Measurements from ENCODE around the gene ENOPH1.

Gene ENOPH1

GRCh38 chr4:82436780-82437179, 6.4 kb downstream of the ENOPH1 start:
- DNase-seq (ENCODE audit: low spot score), result no peak
- ChIA-PET CTCF (interaction anchor here (1.0 kb wide), 1 partner anchor 28 kb away, joined by 3 read pairs; no protein-coding TSS in a partner anchor), POLR2A (ENCODE audit: low non-redundant PET) (interaction anchor here (0.9 kb wide), 1 partner anchor 8 kb away, joined by 5 read pairs; no protein-coding TSS in a partner anchor)
- peak overlapping the region; percentile 69 for H3K27ac ChIP-seq
- TF ChIP-seq CTCF (conservative IDR thresholded peaks at IDR 0.05; ENCODE audit: low read depth), result no peak

DNA sequence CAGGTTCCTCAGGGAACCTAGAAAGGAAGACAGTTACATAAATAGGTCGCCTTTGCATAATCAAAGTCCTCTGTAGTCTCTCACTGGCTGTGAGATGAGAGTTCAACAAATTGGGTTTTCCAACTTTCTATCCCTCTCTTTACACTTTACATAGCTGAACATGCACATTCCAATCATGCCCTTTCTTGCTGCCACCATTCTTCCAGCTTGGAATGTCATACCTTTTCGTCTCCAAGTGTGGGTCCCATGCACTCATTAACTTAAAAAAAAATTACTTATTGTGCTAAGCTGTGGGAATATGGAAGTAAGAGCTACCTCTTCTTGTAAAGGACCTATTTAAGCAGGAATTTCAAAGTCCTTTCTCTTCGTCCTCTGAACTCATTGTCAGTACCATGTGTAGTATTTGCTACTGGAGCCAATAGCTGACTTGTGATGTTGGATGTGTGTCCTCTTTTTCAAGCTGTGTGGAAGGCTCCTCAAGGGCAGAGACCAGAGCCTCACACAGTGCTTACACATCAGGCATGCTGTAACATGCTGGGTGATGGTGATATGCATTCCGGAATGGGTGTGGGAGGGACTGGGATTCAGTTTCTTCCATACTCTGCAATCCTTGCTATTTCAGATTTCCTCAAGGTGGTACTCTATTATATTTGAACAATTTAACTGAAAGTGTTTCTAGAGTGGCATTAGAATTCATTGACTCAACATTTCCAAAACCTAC, 7.1 kb downstream of the ENOPH1 start:
- peak; percentile 92 for DNase-seq (ENCODE audit: low spot score)
- peak overlapping the region; percentile 26; the same call in 1 of the 2 replicates for H3K27ac ChIP-seq
- no peak for TF ChIP-seq CTCF (conservative IDR thresholded peaks at IDR 0.05; ENCODE audit: low read depth)
- ChIA-PET CTCF (interaction anchor here (1.0 kb wide), 1 partner anchor 27 kb away, joined by 3 read pairs; no protein-coding TSS in a partner anchor), POLR2A (ENCODE audit: low non-redundant PET) (interaction anchor here (0.5 to 0.9 kb wide), 3 partner anchors 8 to 70 kb away, joined by 3 to 5 read pairs (median 4); partner anchors contain the start of gene HNRNPD)

DNA sequence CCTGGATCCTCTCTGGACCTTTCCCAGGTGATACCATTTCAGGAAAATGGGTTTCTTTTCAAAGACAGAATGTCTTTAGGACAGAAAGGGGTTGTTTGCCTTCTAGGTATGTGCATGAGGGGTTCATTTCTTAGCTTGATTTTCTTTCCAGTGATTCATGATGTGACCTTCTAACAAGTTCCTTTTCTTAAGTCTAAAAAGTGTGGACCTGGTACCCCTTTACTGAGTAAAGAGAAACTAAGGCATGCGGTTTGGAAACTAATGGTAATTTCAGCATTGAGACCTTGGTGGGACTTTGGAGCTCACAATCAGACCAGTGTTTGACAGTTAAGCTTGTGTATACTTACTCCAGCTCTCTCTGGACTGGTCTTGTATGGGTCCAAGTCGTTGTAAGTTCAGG, 8.7 kb downstream of the ENOPH1 start:
- POLR2A ChIA-PET (ENCODE audit: low non-redundant PET), result no interaction called here
- CTCF ChIA-PET, result no interaction called here
- no peak for TF ChIP-seq CTCF (conservative IDR thresholded peaks at IDR 0.05; ENCODE audit: low read depth)
- no peak for DNase-seq (ENCODE audit: low spot score)
- no peak overlapping the region for H3K27ac ChIP-seq

- no peak for DNase-seq (ENCODE audit: low spot score)
- ChIA-PET CTCF (interaction anchor here (0.6 kb wide), 1 partner anchor 240 kb away, joined by 3 read pairs; no protein-coding TSS in a partner anchor), POLR2A (ENCODE audit: low non-redundant PET) (no interaction called here)
- TF ChIP-seq CTCF (conservative IDR thresholded peaks at IDR 0.05; ENCODE audit: low read depth), result no peak
- no peak overlapping the region for H3K27ac ChIP-seq
These were observed 17.5 kb downstream of the ENOPH1 start for GRCh38 chr4:82447886-82448285.

DNA sequence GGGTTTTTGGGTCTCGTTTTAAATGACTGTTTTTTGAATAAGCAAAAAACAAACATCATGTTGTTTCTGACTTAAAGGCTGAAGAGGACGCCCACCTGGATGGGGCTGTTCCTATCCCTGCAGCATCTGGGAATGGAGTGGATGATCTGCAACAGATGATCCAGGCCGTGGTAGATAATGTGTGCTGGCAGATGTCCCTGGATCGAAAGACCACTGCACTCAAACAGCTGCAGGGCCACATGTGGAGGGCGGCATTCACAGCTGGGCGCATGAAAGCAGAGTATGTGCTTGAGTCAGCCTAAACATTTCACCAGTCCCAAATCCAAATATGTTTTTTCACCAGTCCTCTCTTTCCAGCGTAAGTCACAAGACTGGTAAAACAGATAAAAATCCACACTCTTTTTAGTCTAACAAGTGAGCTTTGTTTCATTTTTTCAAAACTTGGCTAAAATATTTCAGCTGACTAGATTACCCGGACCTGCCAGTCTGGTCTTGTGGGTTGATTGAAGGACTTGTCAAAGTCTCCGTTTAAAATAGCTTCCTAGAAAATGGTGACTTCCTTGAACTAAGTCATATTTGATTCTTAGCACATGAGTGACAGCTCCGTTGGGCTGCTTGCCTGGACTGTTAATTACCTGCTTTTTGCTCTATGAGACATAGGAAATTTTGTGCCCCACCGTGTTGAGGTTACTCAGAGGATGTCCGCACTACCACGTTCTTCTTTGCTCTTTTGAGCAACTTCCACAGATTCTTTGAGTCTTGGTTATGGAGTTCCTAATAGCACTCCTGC, 20.8 kb downstream of the ENOPH1 start:
- CTCF ChIA-PET, result no interaction called here
- POLR2A ChIA-PET (ENCODE audit: low non-redundant PET), result no interaction called here
- no peak overlapping the region for H3K27ac ChIP-seq
- TF ChIP-seq CTCF (conservative IDR thresholded peaks at IDR 0.05; ENCODE audit: low read depth), result no peak
- no peak for DNase-seq (ENCODE audit: low spot score)

DNA sequence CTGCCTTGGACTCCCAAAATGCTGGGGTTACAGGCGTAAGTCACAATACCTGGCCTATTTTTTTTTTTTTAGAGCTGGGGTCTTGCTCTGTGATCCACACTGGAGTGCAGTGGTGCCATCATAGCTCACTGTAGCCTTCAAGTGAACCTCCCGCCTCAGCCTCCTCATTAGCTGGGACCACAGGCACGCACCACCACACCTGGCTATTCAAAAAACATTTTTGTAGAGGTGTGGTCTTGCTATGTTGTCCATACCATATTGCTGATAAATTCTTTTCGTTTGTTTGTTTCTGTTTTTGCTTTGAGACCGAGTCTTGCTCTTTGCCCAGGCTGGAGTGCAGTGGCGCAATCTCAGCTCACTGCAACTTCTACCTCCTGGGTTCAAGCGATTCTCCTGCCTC, 21.6 kb downstream of the ENOPH1 start:
- no peak overlapping the region for H3K27ac ChIP-seq
- no peak for DNase-seq (ENCODE audit: low spot score)
- ChIA-PET CTCF (no interaction called here), POLR2A (ENCODE audit: low non-redundant PET) (no interaction called here)
- no peak for TF ChIP-seq CTCF (conservative IDR thresholded peaks at IDR 0.05; ENCODE audit: low read depth)
